ENCODE results near the gene PIGR.

The PIGR gene

GRCh38 chr1:206946261-206946660 is at the start of gene PIGR:
Gene PIGR, minus strand, starts transcription at chr1:206946466. Its CDS starts 5,935 bp downstream, at chr1:206940531.
- no peak for DNase-seq (ENCODE audit: low spot score)

GRCh38 chr1:206992790-206993189 is 46.5 kb upstream of the PIGR start:
- no peak for DNase-seq (ENCODE audit: low spot score)

GRCh38 chr1:206987873-206988272 is 41.6 kb upstream of the PIGR start:
- DNase-seq (ENCODE audit: low spot score), result no peak

- DNase-seq (ENCODE audit: low spot score), result no peak
Measured at GRCh38 chr1:206986885-206987284, 40.6 kb upstream of the PIGR start.

- no peak for DNase-seq (ENCODE audit: low spot score)
Measured at GRCh38 chr1:206986402-206986801, 40.1 kb upstream of the PIGR start.

GRCh38 chr1:206985162-206985749 is 39.0 kb upstream of the PIGR start:
- no peak for DNase-seq (ENCODE audit: low spot score)

- peak; percentile 72 for DNase-seq (ENCODE audit: low spot score)
Measured at GRCh38 chr1:206982216-206982615, 36.0 kb upstream of the PIGR start.

GRCh38 chr1:206979379-206980043 is 33.2 kb upstream of the PIGR start:
- DNase-seq (ENCODE audit: low spot score), result peak; percentile 24

- no peak for DNase-seq (ENCODE audit: low spot score)
Measured at GRCh38 chr1:206978259-206978658, 32.0 kb upstream of the PIGR start.

- DNase-seq (ENCODE audit: low spot score), result no peak
Measured at GRCh38 chr1:206975306-206975705, 29.0 kb upstream of the PIGR start.

GRCh38 chr1:206974140-206974539 is 27.9 kb upstream of the PIGR start:
- DNase-seq (ENCODE audit: low spot score), result no peak

- no peak for DNase-seq (ENCODE audit: low spot score)
Measured at GRCh38 chr1:206972728-206973127, 26.5 kb upstream of the PIGR start.

- no peak for DNase-seq (ENCODE audit: low spot score)
Measured at GRCh38 chr1:206971029-206971655, 24.9 kb upstream of the PIGR start.

GRCh38 chr1:206970446-206970845 is 24.2 kb upstream of the PIGR start, which contains the start of gene FCAMR:
Gene FCAMR, minus strand, starts transcription at chr1:206970460. Its CDS starts 335 bp downstream, at chr1:206970125.
- no peak for DNase-seq (ENCODE audit: low spot score)

- DNase-seq (ENCODE audit: low spot score), result no peak
Measured at GRCh38 chr1:206969090-206969489, 22.8 kb upstream of the PIGR start.

GRCh38 chr1:206967096-206967849 is 21.0 kb upstream of the PIGR start:
- DNase-seq (ENCODE audit: low spot score), result no peak

- no peak for DNase-seq (ENCODE audit: low spot score)
Measured at GRCh38 chr1:206965781-206966180, 19.5 kb upstream of the PIGR start.

- DNase-seq (ENCODE audit: low spot score), result no peak
Measured at GRCh38 chr1:206963740-206964139, 17.5 kb upstream of the PIGR start.

- no peak for DNase-seq (ENCODE audit: low spot score)
Measured at GRCh38 chr1:206963119-206963712, 16.9 kb upstream of the PIGR start.

- no peak for DNase-seq (ENCODE audit: low spot score)
Measured at GRCh38 chr1:206962272-206962671, 16.0 kb upstream of the PIGR start.

- DNase-seq (ENCODE audit: low spot score), result no peak
Measured at GRCh38 chr1:206961668-206962067, 15.4 kb upstream of the PIGR start.

GRCh38 chr1:206960676-206961386 is 14.6 kb upstream of the PIGR start:
- no peak for DNase-seq (ENCODE audit: low spot score)
